ENCODE results near the gene CPNE6. TPM values are rescaled to one million over a fixed set of nuclear protein-coding genes. Genes with fewer than 3 reads are reported as not detected.

CPNE6 gene
- polyA plus RNA-seq, 1 experiment = not detected

- Histone ChIP-seq H3K36me3 (ENCODE audit: control insufficient read depth, insufficient read depth, low read length) (no peaks in the 10 kb centered on the region), H3K4me3 (ENCODE audit: low read depth, low read length) (no peak overlapping the region), H3K27me3 (ENCODE audit: control insufficient read depth, insufficient read depth, low read length) (peaks cover 6% of the 10 kb centered on the region)
- DNase-seq (ENCODE audit: low read depth) = no peak
- TF ChIP-seq, protein P1, sequence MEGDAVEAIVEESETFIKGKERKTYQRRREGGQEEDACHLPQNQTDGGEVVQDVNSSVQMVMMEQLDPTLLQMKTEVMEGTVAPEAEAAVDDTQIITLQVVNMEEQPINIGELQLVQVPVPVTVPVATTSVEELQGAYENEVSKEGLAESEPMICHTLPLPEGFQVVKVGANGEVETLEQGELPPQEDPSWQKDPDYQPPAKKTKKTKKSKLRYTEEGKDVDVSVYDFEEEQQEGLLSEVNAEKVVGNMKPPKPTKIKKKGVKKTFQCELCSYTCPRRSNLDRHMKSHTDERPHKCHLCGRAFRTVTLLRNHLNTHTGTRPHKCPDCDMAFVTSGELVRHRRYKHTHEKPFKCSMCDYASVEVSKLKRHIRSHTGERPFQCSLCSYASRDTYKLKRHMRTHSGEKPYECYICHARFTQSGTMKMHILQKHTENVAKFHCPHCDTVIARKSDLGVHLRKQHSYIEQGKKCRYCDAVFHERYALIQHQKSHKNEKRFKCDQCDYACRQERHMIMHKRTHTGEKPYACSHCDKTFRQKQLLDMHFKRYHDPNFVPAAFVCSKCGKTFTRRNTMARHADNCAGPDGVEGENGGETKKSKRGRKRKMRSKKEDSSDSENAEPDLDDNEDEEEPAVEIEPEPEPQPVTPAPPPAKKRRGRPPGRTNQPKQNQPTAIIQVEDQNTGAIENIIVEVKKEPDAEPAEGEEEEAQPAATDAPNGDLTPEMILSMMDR (IDR thresholded peaks at IDR 0.05; ENCODE audit: insufficient read depth, low read depth, low read length) = no peak
- CTCF ChIA-PET = interaction anchor here (0.6 to 10.8 kb wide), 6 partner anchors 20 to 162 kb away, joined by 3 to 200 read pairs (median 10); partner anchors contain the start of gene PCK2
- POLR2A ChIA-PET = no interaction called here
Measured at GRCh38 chr14:24060984-24061913, 10.1 kb upstream of the CPNE6 start.

GRCh38 chr14:24062216-24062980 is 9.0 kb upstream of the CPNE6 start:
- ChIA-PET POLR2A (no interaction called here), CTCF (interaction anchor here (1.2 to 10.8 kb wide), 4 partner anchors 19 to 74 kb away, joined by 3 to 200 read pairs (median 16); partner anchors contain the start of genes PCK2 and PSME1)
- peaks cover 5% of the 10 kb centered on the region for H3K27me3 ChIP-seq (ENCODE audit: control insufficient read depth, insufficient read depth, low read length)
- no peak for DNase-seq (ENCODE audit: low read depth)
- no peaks in the 10 kb centered on the region for H3K36me3 ChIP-seq (ENCODE audit: control insufficient read depth, insufficient read depth, low read length)
- TF ChIP-seq, protein P1 (IDR thresholded peaks at IDR 0.05; ENCODE audit: insufficient read depth, low read depth, low read length) = no peak
- H3K4me3 ChIP-seq (ENCODE audit: low read depth, low read length) = no peak overlapping the region

GRCh38 chr14:24063263-24063836 is 8.0 kb upstream of the CPNE6 start:
- TF ChIP-seq, protein P1 (IDR thresholded peaks at IDR 0.05; ENCODE audit: insufficient read depth, low read depth, low read length) = no peak
- DNase-seq (ENCODE audit: low read depth) = no peak
- CTCF ChIA-PET = interaction anchor here (10.8 kb wide), 1 partner anchor 28 kb away, joined by 200 read pairs; the partner anchor contains the start of gene PCK2
- Histone ChIP-seq H3K4me3 (ENCODE audit: low read depth, low read length) (no peak overlapping the region), H3K27me3 (ENCODE audit: control insufficient read depth, insufficient read depth, low read length) (peaks cover 7% of the 10 kb centered on the region), H3K36me3 (ENCODE audit: control insufficient read depth, insufficient read depth, low read length) (no peaks in the 10 kb centered on the region)
- POLR2A ChIA-PET = no interaction called here

GRCh38 chr14:24064091-24064795 is 7.1 kb upstream of the CPNE6 start:
- Histone ChIP-seq H3K36me3 (ENCODE audit: control insufficient read depth, insufficient read depth, low read length) (no peaks in the 10 kb centered on the region), H3K27me3 (ENCODE audit: control insufficient read depth, insufficient read depth, low read length) (peaks cover 10% of the 10 kb centered on the region), H3K4me3 (ENCODE audit: low read depth, low read length) (no peak overlapping the region)
- POLR2A ChIA-PET = no interaction called here
- TF ChIP-seq, protein P1 (IDR thresholded peaks at IDR 0.05; ENCODE audit: insufficient read depth, low read depth, low read length) = no peak
- no peak for DNase-seq (ENCODE audit: low read depth)
- CTCF ChIA-PET = interaction anchor here (0.9 to 10.8 kb wide), 2 partner anchors 26 to 27 kb away, joined by 5 to 200 read pairs; partner anchors contain the start of gene PCK2

All from BJ (cell line).